IPS-20b (cell line): ENCODE results near the gene RASEF.

ENCODE experiments used
- H3K27ac ChIP-seq: one replicate; pipeline ENCODE4 v1.5.1; 2013; ENCODE audit warnings: low read length
- H3K27me3 ChIP-seq: 2 replicates; pipeline ENCODE4 v1.6.1; 2013; ENCODE audit warnings: mild to moderate bottlenecking, low read length, inconsistent platforms; ENCODE audit not compliant: insufficient read depth
- H3K36me3 ChIP-seq: 2 replicates; pipeline ENCODE4 v1.6.1; 2013; ENCODE audit warnings: low read depth, mild to moderate bottlenecking, inconsistent platforms, low read length, moderate library complexity; ENCODE audit not compliant: insufficient read depth
- H3K4me1 ChIP-seq: 2 replicates; pipeline ENCODE4 v1.6.1; 2013; ENCODE audit warnings: mild to moderate bottlenecking, control low read depth, inconsistent platforms, low read length, moderate library complexity; ENCODE audit not compliant: insufficient read depth
- H3K4me3 ChIP-seq: 2 replicates; pipeline ENCODE4 v1.5.1; 2013; ENCODE audit warnings: mild to moderate bottlenecking, low read length, inconsistent platforms
- H3K9ac ChIP-seq: 2 replicates; pipeline ENCODE4 v1.6.1; 2013; ENCODE audit warnings: low read depth, mild to moderate bottlenecking, inconsistent platforms, low read length, moderate library complexity
- H3K9me3 ChIP-seq: 2 replicates; pipeline ENCODE4 v1.6.1; 2013; ENCODE audit warnings: mild to moderate bottlenecking, low read depth, low read length, inconsistent platforms; ENCODE audit not compliant: insufficient read depth

Gene RASEF

GRCh38 chr9:83029531-83030137 is 33.3 kb downstream of the RASEF start:
- no peak overlapping the region for H3K4me3 ChIP-seq
- H3K9me3 ChIP-seq: no peaks in the 10 kb centered on the region
- no peaks in the 10 kb centered on the region for H3K27me3 ChIP-seq
- no peaks in the 10 kb centered on the region for H3K36me3 ChIP-seq
- no peaks in the 10 kb centered on the region for H3K4me1 ChIP-seq
- no peak overlapping the region for H3K27ac ChIP-seq
- H3K9ac ChIP-seq: no peak overlapping the region

GRCh38 chr9:83027153-83027891 is 35.6 kb downstream of the RASEF start:
- H3K36me3 ChIP-seq: no peaks in the 10 kb centered on the region
- no peak overlapping the region for H3K4me3 ChIP-seq
- H3K9me3 ChIP-seq: no peaks in the 10 kb centered on the region
- no peaks in the 10 kb centered on the region for H3K27me3 ChIP-seq
- 0 out of 2 replicates have a peak, but pooled peaks cover 4% of the 10 kb centered on the region for H3K4me1 ChIP-seq
- no peak overlapping the region for H3K27ac ChIP-seq
- H3K9ac ChIP-seq: no peak overlapping the region

GRCh38 chr9:83024506-83025125 is 38.3 kb downstream of the RASEF start:
- Histone ChIP-seq H3K27ac (no peak overlapping the region), H3K27me3 (no peaks in the 10 kb centered on the region), H3K9me3 (no peaks in the 10 kb centered on the region), H3K4me3 (no peak overlapping the region), H3K4me1 (0 out of 2 replicates have a peak, but pooled peaks cover 4% of the 10 kb centered on the region), H3K9ac (no peak overlapping the region), H3K36me3 (no peaks in the 10 kb centered on the region)

GRCh38 chr9:83023151-83023550 is 39.8 kb downstream of the RASEF start:
- Histone ChIP-seq H3K27me3 (no peaks in the 10 kb centered on the region), H3K4me1 (0 out of 2 replicates have a peak, but pooled peaks cover 4% of the 10 kb centered on the region), H3K4me3 (no peak overlapping the region), H3K9me3 (no peaks in the 10 kb centered on the region), H3K36me3 (no peaks in the 10 kb centered on the region), H3K27ac (no peak overlapping the region), H3K9ac (no peak overlapping the region)

- Histone ChIP-seq H3K9me3 (no peaks in the 10 kb centered on the region), H3K9ac (no peak overlapping the region), H3K4me3 (no peak overlapping the region), H3K36me3 (no peaks in the 10 kb centered on the region), H3K27me3 (no peaks in the 10 kb centered on the region), H3K27ac (no peak overlapping the region), H3K4me1 (0 out of 2 replicates have a peak, but pooled peaks cover 4% of the 10 kb centered on the region)
Measured at GRCh38 chr9:83020864-83021263, 42.1 kb downstream of the RASEF start.

GRCh38 chr9:83020327-83020726 is 42.6 kb downstream of the RASEF start:
- Histone ChIP-seq H3K4me3 (no peak overlapping the region), H3K27ac (no peak overlapping the region), H3K36me3 (no peaks in the 10 kb centered on the region), H3K27me3 (no peaks in the 10 kb centered on the region), H3K9ac (no peak overlapping the region), H3K9me3 (no peaks in the 10 kb centered on the region), H3K4me1 (0 out of 2 replicates have a peak, but pooled peaks cover 4% of the 10 kb centered on the region)

- Histone ChIP-seq H3K4me3 (no peak overlapping the region), H3K9ac (no peak overlapping the region), H3K27me3 (no peaks in the 10 kb centered on the region), H3K36me3 (no peaks in the 10 kb centered on the region), H3K4me1 (0 out of 2 replicates have a peak, but pooled peaks cover 4% of the 10 kb centered on the region), H3K27ac (no peak overlapping the region), H3K9me3 (no peaks in the 10 kb centered on the region)
Measured at GRCh38 chr9:83019246-83019645, 43.7 kb downstream of the RASEF start.

GRCh38 chr9:83015897-83016296 is 47.0 kb downstream of the RASEF start:
- peaks cover 9% of the 10 kb centered on the region for H3K4me1 ChIP-seq
- no peaks in the 10 kb centered on the region for H3K27me3 ChIP-seq
- H3K9ac ChIP-seq: no peak overlapping the region
- no peaks in the 10 kb centered on the region for H3K36me3 ChIP-seq
- no peaks in the 10 kb centered on the region for H3K9me3 ChIP-seq
- H3K4me3 ChIP-seq: no peak overlapping the region
- H3K27ac ChIP-seq: no peak overlapping the region

- Histone ChIP-seq H3K4me3 (no peak overlapping the region), H3K27me3 (no peaks in the 10 kb centered on the region), H3K9ac (no peak overlapping the region), H3K36me3 (no peaks in the 10 kb centered on the region), H3K4me1 (peaks cover 9% of the 10 kb centered on the region), H3K9me3 (no peaks in the 10 kb centered on the region), H3K27ac (no peak overlapping the region)
Measured at GRCh38 chr9:83013867-83014605, 48.9 kb downstream of the RASEF start.

- Histone ChIP-seq H3K4me1 (peaks cover 9% of the 10 kb centered on the region), H3K9ac (no peak overlapping the region), H3K4me3 (no peak overlapping the region), H3K27ac (no peak overlapping the region), H3K9me3 (no peaks in the 10 kb centered on the region), H3K36me3 (no peaks in the 10 kb centered on the region), H3K27me3 (no peaks in the 10 kb centered on the region)
Measured at GRCh38 chr9:83012922-83013838, 49.8 kb downstream of the RASEF start.
